K562 (cell line): ENCODE measurements around the gene TEKT2. TPM values are rescaled to one million over a fixed set of nuclear protein-coding genes. Genes with fewer than 3 reads are reported as not detected.

Source experiments
- ATAC-seq: fragments of 200-7000 bp; cut with Tn5 transposase; 3 replicates; pipeline ENCODE4 v1.9.1; 2020; ENCODE audit warnings: moderate library complexity
- BruUV-seq: library from RNA; stranded (reverse); fragments of 400-500 nt; replicated peaks from 2 replicates; lab custom pipeline; 2021; lab: Mats Ljungman, UMichigan
- CTCF ChIA-PET: fragments of 300-600 bp; formaldehyde crosslinking; extraction: SDS; loops from one replicate; lab custom pipeline; 2021; ENCODE audit warnings: low intra/inter-chr PET ratio; lab: Yijun Ruan, JAX
- POLR2A ChIA-PET: fragments of 300-600, 350-650 bp; sonication (Branson Sonifier 250); formaldehyde crosslinking; extraction: SDS; loops from one replicate; lab custom pipeline; 2021; ENCODE audit warnings: antibody characterized with exemption, inconsistent platforms; lab: Yijun Ruan, JAX
- DNase-seq, 4 experiments: peaks; one replicate each; pipeline versions ENCODE4 v3.0.0 to v3.0.0-alpha.2; 2011 to 2018; ENCODE audit warnings: low spot score in 3 of 4, mixed read lengths in 3 of 4; ENCODE audit errors: extremely low read depth in 1 of 4
- FAIRE-seq: peaks from 2 replicates; lab custom pipeline; 2011; peaks lifted over from hg19 to GRCh38; lab: Jason Lieb, UNC
- H2AFZ ChIP-seq: 2 replicates; pipeline ENCODE4 v1.6.0; 2011; ENCODE audit warnings: low read depth, low read length, control low read depth, inconsistent platforms
- H3K27ac ChIP-seq: fragments of 200-600 bp; 3 replicates; pipeline ENCODE4 v1.8.0; 2011; ENCODE audit warnings: low read depth, mild to moderate bottlenecking, control low read depth, inconsistent platforms, low read length, moderate library complexity, mixed read lengths; ENCODE audit errors: extremely low read depth
- H3K27me3 ChIP-seq, 2 experiments: fragments of 300-600 bp in 1 of 2; 2 replicates in 1 of 2; 3 replicates in 1 of 2; pipeline versions ENCODE4 v1.6.0 to v1.8.0; 2011; ENCODE audit warnings: inconsistent platforms in 2 of 2, low read length in 2 of 2, mild to moderate bottlenecking in 1 of 2, mixed read lengths in 1 of 2, moderate library complexity in 1 of 2; ENCODE audit not compliant: control insufficient read depth in 2 of 2, insufficient read depth in 2 of 2
- H3K36me3 ChIP-seq: fragments of 300-600 bp; 3 replicates; pipeline ENCODE4 v1.8.0; 2011; ENCODE audit warnings: mild to moderate bottlenecking, low read length, inconsistent platforms; ENCODE audit not compliant: control insufficient read depth, insufficient read depth
- H3K4me1 ChIP-seq, 2 experiments: fragments of 200-600 bp in 1 of 2; replicated peaks in 1 of 2; 2 replicates in 1 of 2; 3 replicates in 1 of 2; pipeline versions ENCODE4 v1.5.1 to v1.8.0; 2011; ENCODE audit warnings: inconsistent platforms in 2 of 2, low read length in 2 of 2, mild to moderate bottlenecking in 1 of 2, mixed read lengths in 1 of 2, moderate library complexity in 1 of 2; ENCODE audit not compliant: control insufficient read depth in 2 of 2, insufficient read depth in 2 of 2
- H3K4me2 ChIP-seq: 2 replicates; pipeline ENCODE4 v1.6.1; 2011; ENCODE audit warnings: low read length, control low read depth, inconsistent platforms, mixed read lengths; ENCODE audit not compliant: insufficient read depth
- H3K4me3 ChIP-seq: fragments of 200-600 bp; sonication (generic), shearing (Covaris generic); 2 replicates; pipeline ENCODE4 v1.5.1; 2016; ENCODE audit warnings: control low read depth, inconsistent platforms
- H3K79me2 ChIP-seq: fragments of 200-600 bp; 3 replicates; pipeline ENCODE4 v1.8.0; 2011; ENCODE audit warnings: low read length, inconsistent platforms; ENCODE audit not compliant: control insufficient read depth, insufficient read depth
- H3K9ac ChIP-seq, 2 experiments: 2 replicates each; pipeline versions ENCODE4 v1.6.0 to v1.6.1; 2011; ENCODE audit warnings: low read depth in 2 of 2, low read length in 2 of 2, control low read depth in 1 of 2, inconsistent platforms in 1 of 2, mild to moderate bottlenecking in 1 of 2, mixed read lengths in 1 of 2; ENCODE audit not compliant: insufficient read depth in 1 of 2
- H3K9me1 ChIP-seq: one replicate; pipeline ENCODE4 v1.6.0; 2011; ENCODE audit warnings: inconsistent platforms, mild to moderate bottlenecking, low read length, moderate library complexity; ENCODE audit not compliant: control insufficient read depth, insufficient read depth
- H3K9me3 ChIP-seq: replicated peaks from 2 replicates; pipeline ENCODE4 v1.5.1; 2011; ENCODE audit warnings: low read depth, low read length, inconsistent platforms; ENCODE audit not compliant: control insufficient read depth, insufficient read depth
- H4K20me1 ChIP-seq: replicated peaks from 2 replicates; pipeline ENCODE4 v1.6.1; 2011; ENCODE audit warnings: low read length, inconsistent platforms, mixed read lengths; ENCODE audit not compliant: control insufficient read depth, insufficient read depth
- HIVEP1 ChIP-seq: fragments of 250-450 bp; sonication (Bioruptor Pico); IDR thresholded peaks from 2 replicates; pipeline ENCODE4 v1.4.0; 2020; ENCODE audit warnings: mild to moderate bottlenecking
- HLTF ChIP-seq: fragments of 450-650 bp; IDR thresholded peaks from 2 replicates; pipeline ENCODE4 v1.6.1; 2016
- ZBTB33 ChIP-seq: sonication (generic); formaldehyde crosslinking; IDR thresholded peaks from 2 replicates; pipeline ENCODE4 v1.8.1; 2023; ENCODE audit warnings: mild to moderate bottlenecking, missing genetic modification reagents
- ZBTB7A ChIP-seq: IDR thresholded peaks from 2 replicates; pipeline ENCODE4 v1.6.1; 2011; ENCODE audit warnings: low read depth, mild to moderate bottlenecking, low read length, moderate library complexity, borderline replicate concordance; ENCODE audit not compliant: control insufficient read depth
- WGBS: fragments of 100-300 bp; shearing (Covaris generic); methylation state at CpG from one replicate; pipeline ENCODE4 v1.1.6; 2016; ENCODE audit warnings: low coverage, mixed read lengths; ENCODE audit not compliant: insufficient coverage; ENCODE audit errors: missing lambda C conversion rate; 5-methylcytosine and 5-hydroxymethylcytosine counted together
- in situ Hi-C: fragments of 300-500 bp; cut with MboI; formaldehyde crosslinking; loops from 4 replicates; pipeline ENCODE4 v1.15.0; 2018; ENCODE audit warnings: inconsistent platforms, mixed read lengths
- intact Hi-C: fragments of 100-400 bp; cut with micrococcal nuclease; formaldehyde crosslinking; loops from 2 replicates; pipeline ENCODE4 v1.14.2; 2022
- polyA plus RNA-seq, 8 experiments: library from polyadenylated mRNA; depleted of rRNA in 4 of 8; stranded (reverse) in 5 of 8; unstranded in 3 of 8; fragments of >200 nt; fragmentation: Nextera tagmentation in 2 of 8; fragmentation: Illumina TruSeq in 1 of 8; extraction: Ambion mirVana in 2 of 8; extraction: Trizol in 1 of 8; gene quantifications; 2 replicates each; pipeline versions ENCODE4 v1.2.1 to v1.2.3, GENCODE V29; 2011 to 2014; ENCODE audit warnings: inconsistent platforms in 1 of 8, missing spikeins in 1 of 8
- total RNA-seq, 7 experiments: library from RNA; depleted of rRNA in 6 of 7; stranded (reverse); fragments of >200 nt in 6 of 7; fragmentation: Illumina TruSeq in 2 of 7; extraction: Trizol in 2 of 7; gene quantifications; 2 replicates each; pipeline versions ENCODE4 v1.2.1 to v1.2.3, GENCODE V29; 2011 to 2021; ENCODE audit warnings: low replicate concordance in 1 of 7
- TF ChIP-seq, protein P1 (sequence below), 2 experiments: fragments of 450-650 bp in 1 of 2; IDR thresholded peaks; 2 replicates each; pipeline ENCODE4 v1.6.1; 2011 to 2017; ENCODE audit warnings: low read depth in 2 of 2, antibody characterized with exemption in 1 of 2, borderline replicate concordance in 1 of 2, low read length in 1 of 2, mild to moderate bottlenecking in 1 of 2, mixed read lengths in 1 of 2; ENCODE audit not compliant: control insufficient read depth in 1 of 2

TEKT2 gene
- total and polyA plus RNA-seq, 9 of the 15 experiments (the other 6 are each of a cell fraction or from before 2014, with no cell fraction given) = 0.06 to 0.94 (median 0.30) TPM; not detected in 1

- H3K4me3 ChIP-seq = no peak overlapping the region
- TF ChIP-seq HLTF (no peak), ZBTB7A (peak; percentile 70), ZBTB33 (CRISPR knock-in tag) (no peak), HIVEP1 (CRISPR knock-in tag) (no peak)
- TF ChIP-seq, protein P1, sequence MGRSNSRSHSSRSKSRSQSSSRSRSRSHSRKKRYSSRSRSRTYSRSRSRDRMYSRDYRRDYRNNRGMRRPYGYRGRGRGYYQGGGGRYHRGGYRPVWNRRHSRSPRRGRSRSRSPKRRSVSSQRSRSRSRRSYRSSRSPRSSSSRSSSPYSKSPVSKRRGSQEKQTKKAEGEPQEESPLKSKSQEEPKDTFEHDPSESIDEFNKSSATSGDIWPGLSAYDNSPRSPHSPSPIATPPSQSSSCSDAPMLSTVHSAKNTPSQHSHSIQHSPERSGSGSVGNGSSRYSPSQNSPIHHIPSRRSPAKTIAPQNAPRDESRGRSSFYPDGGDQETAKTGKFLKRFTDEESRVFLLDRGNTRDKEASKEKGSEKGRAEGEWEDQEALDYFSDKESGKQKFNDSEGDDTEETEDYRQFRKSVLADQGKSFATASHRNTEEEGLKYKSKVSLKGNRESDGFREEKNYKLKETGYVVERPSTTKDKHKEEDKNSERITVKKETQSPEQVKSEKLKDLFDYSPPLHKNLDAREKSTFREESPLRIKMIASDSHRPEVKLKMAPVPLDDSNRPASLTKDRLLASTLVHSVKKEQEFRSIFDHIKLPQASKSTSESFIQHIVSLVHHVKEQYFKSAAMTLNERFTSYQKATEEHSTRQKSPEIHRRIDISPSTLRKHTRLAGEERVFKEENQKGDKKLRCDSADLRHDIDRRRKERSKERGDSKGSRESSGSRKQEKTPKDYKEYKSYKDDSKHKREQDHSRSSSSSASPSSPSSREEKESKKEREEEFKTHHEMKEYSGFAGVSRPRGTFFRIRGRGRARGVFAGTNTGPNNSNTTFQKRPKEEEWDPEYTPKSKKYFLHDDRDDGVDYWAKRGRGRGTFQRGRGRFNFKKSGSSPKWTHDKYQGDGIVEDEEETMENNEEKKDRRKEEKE (IDR thresholded peaks at IDR 0.05; ENCODE audit: borderline replicate concordance in 1 of 2, control insufficient read depth in 1 of 2, low read depth in 2 of 2, low read length in 1 of 2) = no peak
- H3K4me1 ChIP-seq = peaks cover 18 to 44% of the 10 kb centered on the region in 2 experiments; a peak in 4 of 5 replicates
- in situ Hi-C loops (no loop called here), intact Hi-C loops (loop anchor here (5.0 kb wide), 2 partner anchors 154 to 229 kb away; partner anchors contain the start of gene AGO3)
- no peaks in the 10 kb centered on the region for H3K27me3 ChIP-seq
- ATAC-seq (no peak), DNase-seq (peak in 1 of 4 experiments; percentile 28), FAIRE-seq (no peak)
- peak overlapping the region in 1 of 2 experiments; percentile 63; a peak in 1 of 4 replicates for H3K9ac ChIP-seq
- BruUV-seq = no TSS peak
- H3K27ac ChIP-seq = no peak overlapping the region
- H3K9me3 ChIP-seq = no peaks in the 10 kb centered on the region
- CTCF ChIA-PET = no interaction called here
- H3K9me1 ChIP-seq = peaks cover 6% of the 10 kb centered on the region
- POLR2A ChIA-PET = interaction anchor here (0.6 to 1.9 kb wide), 6 partner anchors 9 to 429 kb away, joined by 3 to 5 read pairs (median 4); no protein-coding TSS in a partner anchor
- no peaks in the 10 kb centered on the region for H4K20me1 ChIP-seq
- H3K79me2 ChIP-seq = peaks cover 21% of the 10 kb centered on the region
- peaks cover 17% of the 10 kb centered on the region; the same call in 2 of the 3 replicates for H3K36me3 ChIP-seq
- H2AFZ ChIP-seq = peak overlapping the region; percentile 99
- no peak overlapping the region for H3K4me2 ChIP-seq
- 68% methylated on average over 12 of the region's 12 CpGs for WGBS
Observed at GRCh38 chr1:36086529-36087232, 2.8 kb downstream of the TEKT2 start.
